HG03159 (cell line): Measurements from ENCODE around the gene MCRS1.

Experiments used
- ATAC-seq: cut with Tn5 transposase; IDR thresholded peaks from one replicate; pipeline ENCODE4 v1.9.1; 2021; ENCODE audit warnings: mild to moderate bottlenecking, moderate library complexity; ENCODE audit not compliant: unreplicated experiment

Gene MCRS1

DNA sequence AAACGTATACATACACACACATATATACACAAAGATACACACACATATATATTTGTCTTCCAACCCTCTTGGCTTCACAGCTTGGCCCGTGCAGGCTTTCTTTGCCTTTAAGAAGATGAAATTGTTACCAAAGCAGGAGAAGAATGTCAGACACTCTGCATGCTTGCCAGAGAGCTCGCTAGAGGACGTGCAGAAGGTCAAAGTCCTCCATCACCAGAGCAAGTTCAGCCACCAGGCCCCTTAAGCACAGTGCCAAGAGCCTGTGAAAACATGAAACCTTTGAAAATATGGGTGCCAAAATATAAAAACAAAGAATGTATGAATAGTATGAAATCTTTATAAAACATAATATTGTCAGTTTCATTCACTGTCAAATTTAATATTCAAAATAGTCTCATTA is 14.9 kb upstream of the MCRS1 start:
- no peak for ATAC-seq

DNA sequence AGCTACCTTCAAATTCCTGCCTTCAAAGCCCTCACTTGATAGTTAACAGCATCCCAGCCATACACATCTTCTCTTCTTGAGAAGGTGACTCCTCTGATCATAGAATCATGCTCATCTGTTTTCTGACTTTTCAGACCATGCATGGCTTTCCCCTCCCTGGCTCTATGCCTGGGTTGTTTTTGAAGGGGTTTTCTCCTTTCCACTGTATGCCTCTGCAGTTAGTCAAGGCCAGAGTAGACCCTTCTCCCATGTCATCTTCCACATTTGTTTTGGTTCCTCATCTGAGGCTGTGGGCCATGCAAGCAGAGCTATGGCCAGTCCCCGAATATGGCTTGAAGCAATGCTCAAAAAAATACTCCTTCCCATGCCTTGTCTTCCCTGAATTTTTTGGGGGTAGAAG is 14.3 kb upstream of the MCRS1 start:
- ATAC-seq = no peak

DNA sequence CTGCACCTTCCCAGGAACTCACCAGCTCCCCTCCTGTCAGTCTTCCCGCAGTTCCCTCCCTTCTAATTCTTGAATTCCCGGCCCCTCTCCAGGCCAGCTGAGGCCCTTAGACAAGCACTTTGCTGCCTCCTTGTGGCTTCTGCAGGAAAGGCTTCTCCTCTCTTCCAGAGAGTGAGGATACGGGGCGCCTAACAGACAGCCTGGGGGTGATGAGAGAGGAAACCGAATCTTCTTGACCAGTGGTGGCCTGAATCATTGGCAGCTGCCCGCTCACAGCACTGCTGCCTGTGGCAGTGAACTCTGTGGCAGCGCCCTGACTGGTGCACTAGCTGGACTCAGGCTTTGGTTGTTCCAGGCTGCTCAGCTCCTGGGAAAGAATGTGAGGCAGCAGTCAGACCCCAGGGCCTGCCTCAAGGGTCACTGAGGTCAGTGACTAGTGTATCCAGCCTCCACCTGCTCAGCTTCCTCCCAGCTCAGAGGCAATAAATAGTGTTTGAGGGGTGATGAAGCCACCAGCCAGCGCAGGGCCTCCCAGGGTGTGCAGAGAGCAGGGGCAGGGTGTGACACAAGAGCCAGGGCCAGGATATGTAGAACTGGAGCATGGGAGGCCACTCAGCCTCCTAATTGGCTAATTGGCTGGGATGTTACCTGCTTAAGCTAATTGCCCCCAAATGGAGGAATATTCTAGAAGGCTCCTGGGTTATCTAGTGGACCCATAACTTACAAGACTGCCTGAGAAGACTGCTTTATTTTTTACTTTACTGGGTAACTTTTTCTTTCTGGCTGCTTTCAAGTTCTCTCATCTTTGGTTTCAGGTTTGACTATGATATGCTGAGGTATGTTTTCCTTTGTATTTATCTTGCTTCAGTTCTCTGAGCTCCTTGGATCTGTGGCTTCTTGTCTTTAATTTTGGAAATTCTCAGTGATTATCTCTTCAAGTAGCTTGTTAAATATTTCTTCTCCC is 12.9 kb upstream of the MCRS1 start:
- no peak for ATAC-seq

DNA sequence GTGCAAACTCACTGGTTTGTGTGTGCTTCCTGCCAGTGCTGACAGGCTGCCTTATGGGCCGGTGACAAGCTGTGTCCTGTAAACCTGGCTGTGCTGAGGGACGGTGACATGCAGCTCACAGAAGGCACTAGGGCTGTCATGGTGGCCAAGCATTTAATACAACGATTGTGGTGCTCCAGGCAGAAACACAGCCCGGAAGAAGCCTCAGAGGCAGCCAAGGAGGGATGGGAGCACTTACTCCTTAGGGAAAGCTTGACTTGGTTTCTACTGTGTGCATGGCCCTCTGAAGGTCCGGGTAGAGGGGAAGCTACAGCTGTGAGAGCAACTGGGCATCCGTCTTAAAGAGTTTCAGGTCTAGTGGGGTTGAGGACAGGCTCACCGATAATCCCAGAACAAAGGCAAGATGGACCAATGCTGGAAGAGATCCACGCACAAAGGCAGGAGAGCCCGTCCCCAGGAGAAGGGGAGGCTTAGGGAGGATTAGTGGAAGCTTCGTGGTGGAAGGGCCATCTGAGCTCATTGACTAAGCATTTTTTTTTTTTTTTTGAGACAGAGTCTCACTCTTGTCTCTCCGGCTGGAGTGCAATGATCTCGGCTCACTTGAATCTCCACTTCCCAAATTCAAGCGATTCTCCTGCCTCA is 10.7 kb upstream of the MCRS1 start:
- ATAC-seq = no peak

DNA sequence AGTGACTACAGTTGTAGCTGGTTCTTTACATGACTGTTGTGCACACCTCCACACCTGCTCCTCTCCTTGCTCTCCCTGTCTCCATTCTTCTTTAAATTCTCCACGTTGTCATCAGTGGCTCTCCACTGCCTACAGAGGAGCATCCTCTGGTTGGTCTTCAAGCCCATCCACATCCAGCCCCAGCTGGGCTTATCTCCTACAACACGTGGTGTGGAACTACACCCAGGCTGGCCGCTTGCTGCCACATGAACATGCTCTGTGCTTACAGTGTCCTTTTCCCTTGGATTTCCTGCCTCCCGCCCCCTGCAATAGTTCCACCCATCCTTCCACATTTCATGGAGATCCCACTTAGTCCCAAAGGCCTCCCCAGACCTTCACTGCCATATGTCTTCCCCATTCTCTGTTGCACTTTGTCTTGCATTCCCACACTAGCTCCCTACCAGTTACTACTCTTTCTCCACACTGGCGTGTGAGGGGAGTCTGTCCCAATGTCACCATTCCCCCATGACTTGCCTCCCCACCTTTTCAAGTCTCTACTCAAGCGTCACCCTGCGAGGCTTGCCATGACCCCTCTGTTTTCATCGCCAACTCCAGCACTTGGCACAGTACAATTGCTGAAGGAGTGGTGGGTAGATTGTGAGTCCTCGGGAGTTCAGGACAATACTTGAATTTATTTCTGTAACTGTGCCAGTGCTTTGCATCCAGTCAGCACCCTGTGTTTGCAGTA is 9.8 kb upstream of the MCRS1 start:
- ATAC-seq = no peak

DNA sequence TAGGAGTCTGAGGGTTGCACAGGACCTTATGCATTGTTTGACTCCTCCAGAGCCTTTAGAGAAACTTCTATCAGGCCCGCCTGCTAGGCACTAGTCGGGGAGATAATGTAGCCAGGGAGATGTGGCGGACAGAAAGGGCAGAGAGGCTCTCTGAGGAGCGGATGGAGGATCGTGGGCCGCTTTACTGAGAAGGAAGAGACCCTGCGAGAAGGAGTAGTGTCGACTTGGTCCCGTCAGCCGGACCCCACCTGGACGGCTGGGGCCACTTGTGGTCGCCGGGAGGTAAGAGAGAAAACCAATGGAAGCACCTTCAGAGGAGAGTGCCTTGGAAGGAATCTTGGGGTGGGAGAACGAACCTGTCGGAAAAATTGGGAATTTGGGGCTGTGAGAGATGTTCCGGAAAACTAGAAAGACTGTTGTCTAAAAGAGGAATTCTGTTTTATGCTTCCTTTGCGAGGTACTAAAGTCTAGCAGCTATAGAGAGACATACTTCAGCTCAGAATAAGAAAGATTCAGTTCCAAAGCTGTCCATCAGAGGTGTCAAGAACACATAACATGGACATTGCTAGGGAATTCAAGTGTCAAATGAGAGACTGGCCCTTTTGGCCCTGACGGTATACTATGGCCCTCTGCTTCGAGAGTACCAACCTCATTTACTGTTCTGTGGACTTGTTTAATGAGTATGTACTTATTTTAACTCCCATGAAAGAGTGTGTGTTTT is 660 bp upstream of the MCRS1 start:
- ATAC-seq = peak; percentile 34

DNA sequence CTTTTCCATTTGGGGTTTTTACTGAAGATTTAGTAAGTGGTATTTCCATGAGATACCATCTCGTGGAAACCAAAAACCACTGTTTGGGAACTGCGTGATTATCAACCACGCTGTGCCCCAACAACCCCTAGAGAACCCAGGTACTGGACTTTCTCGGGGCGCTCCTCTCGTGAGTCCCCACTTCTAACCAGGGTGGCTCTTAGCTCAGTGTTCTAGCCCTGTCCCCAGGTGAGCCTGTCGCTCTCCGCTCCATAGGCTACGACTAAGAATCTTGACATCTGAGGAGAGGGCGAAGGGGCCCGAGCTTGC is 686 bp downstream of the MCRS1 start:
- no peak for ATAC-seq

DNA sequence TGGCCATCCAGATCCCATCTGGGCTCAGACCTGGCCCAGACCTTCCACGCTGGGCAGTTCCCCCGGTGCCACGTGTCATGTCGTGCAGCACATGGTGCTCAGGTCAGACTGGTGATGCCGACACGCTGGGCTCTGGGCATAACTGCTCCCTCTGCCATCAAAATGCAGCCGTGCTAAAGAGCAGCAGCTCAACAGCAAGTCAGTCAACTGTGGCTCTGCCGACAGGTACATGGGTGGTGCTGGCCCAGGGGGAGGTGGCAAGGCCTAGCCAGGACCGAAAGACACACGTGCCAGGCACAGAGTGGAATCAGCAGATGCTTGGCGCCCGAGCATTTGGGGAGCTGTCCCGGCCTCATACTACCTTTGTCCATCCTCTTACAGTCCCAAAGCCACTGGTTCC is 1.6 kb downstream of the MCRS1 start:
- no peak for ATAC-seq

DNA sequence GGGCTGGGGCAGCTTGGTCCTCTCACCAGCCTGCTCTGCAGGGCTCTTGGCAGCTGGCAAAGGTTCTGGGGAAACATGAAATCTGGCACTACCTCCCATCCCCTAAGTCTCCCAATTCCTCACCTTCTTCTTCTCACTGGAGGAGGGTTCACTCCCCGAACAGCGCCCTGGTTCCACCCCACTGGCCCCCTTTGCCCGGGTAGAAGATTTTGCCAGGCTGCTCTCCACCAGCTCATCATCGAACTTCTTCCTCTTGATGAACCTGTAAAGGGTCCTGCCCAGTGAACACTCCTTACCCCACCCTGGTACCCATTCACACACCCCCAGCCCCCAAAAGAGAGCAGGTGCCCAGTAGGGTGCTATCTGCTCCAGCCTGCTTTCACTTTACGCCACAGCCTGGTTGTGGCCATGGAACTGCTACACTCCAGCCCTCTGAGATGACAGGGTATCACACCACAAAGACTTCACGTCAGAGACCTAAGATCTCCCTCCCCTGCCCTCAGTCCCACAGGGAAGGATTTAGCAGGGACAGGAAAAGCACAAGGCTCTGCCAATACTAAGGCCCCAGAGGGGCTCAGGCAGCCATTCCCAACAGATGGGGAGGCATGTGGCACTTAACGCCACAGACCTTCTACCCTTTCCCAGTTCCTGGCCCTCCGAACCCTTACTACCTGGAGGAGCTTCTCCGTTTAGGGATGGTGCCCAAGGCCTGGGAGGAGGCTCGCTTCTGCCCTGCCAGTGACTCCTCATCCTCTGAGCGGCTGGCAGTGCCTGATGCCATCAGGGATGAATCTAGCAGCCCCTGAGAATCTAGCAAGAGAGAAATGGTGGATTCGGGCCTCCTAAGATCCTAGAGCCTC is 2.3 kb downstream of the MCRS1 start:
- no peak for ATAC-seq

DNA sequence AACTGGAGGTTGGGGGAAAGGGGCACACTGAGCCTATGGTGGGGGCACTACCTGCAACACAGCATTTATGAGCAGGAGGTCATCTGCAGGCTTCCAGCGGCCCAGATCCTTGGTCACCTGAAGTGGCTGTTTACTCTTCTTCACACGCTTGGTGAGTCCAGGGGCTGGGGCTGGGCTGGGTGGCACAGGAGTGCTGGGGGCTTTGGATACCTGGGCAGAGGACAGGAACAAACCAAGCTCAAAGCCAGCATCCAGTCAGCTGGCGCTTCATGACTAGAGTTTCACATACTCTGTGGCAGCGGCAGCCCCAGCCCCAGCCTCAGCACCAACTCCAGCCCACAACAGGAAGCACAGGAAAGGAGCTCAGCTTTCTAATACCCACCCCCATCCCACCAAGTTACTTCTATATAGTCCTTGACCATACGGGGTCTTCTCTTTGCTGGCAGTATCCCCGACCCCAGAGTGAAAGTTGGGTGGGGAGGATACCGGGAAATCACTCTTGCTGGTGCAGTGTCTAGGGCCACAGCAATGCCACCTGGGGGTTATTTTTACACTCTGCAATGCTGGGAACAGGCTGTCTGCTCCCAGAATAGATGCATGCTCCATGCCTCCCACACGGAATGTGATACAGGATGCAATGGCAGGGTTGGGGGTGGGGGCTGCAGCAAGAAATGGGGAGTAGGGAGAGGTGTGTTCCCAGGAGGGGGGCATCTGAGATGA is 3.1 kb downstream of the MCRS1 start:
- no peak for ATAC-seq

DNA sequence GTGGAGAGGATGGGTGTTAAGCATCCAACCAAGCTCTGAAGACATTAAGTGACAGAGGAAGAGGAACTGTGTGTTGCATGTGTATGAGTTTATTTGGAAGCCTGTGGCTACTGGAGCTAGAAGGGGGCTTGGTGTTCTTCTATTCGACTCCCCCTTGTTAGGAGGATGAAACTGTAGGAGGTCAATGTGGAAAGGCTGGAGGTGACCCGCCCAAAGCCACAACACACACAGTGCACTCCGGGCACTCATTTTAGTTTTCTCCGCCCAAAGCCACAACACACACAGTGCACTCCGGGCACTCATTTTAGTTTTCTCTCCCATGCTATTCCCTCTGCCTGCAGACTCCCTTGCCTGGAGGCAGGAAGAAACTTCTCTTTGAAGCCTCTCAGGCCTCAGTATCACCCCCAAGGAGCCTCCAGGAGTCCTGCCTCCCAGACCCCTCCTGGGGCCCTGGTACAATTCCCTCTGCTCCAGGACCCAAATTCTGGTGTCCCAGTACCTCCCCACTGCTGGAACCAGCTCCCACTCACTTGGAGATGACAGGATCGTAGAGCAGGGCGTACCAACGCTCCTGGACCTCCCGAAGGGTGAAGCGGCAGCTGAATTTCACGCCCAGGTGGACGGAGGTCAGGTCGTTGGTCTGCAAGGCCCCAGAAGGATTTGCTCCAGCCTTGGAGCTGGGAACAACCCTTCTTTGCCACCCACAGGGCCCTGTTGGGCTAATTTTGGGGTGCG is 3.8 kb downstream of the MCRS1 start:
- ATAC-seq = no peak

DNA sequence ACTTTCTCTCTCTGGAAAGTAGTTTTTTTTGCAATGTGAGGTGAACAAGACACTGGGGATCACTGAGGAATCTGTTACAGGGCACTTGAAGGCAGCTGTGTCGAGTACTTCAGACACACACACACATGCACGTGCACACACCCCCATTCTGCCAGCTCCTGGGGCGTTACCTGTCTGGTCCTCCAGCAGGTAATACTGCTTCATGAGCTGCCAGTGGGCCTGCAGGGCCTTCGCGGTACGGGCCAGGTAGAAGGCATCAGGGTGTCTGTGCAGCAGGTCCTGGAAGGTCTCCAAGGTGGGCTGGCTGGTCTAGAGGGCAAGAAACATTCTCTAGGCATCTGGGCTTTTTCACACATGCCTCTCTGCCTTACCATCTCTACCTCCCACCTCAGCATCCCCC is 5.1 kb downstream of the MCRS1 start:
- no peak for ATAC-seq

DNA sequence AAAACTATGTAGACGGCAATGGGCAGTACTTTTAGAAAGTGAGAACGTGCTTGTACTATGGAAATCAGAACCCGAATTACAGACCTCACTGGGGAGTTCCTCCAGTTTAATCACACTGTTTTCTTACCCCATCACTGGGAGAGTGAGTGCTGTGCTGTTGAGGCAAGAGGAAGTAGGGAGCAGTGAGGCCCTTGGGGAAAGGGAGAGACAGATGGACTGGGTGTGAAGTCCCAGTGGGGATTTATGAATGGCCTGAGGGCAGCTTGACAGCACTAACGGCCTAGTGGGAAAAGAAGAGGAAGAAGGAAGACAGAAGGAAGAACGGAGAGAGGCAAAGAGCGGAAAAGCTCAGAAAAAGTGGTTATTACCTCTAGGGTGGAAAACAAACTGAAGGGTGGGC is 5.7 kb downstream of the MCRS1 start:
- ATAC-seq = no peak

DNA sequence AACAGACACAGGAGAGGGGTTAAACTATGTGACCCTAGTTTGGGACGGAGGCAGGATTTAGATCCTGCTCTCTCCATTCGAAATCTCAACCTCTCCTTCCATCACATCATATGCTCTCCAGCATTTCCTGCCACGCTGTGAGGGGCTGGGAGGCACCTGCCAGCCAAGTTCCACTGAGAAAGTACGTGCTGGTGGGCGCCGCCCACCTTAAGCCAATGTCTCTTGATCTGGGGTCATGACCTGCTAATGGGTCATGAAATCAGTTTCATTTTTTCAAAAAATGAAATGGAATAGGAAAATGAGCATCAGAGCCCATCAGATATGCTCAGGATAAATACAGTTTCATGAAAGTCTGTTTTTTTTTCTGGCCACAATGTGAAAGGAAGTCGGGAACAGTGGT is 7.2 kb downstream of the MCRS1 start:
- ATAC-seq = no peak

DNA sequence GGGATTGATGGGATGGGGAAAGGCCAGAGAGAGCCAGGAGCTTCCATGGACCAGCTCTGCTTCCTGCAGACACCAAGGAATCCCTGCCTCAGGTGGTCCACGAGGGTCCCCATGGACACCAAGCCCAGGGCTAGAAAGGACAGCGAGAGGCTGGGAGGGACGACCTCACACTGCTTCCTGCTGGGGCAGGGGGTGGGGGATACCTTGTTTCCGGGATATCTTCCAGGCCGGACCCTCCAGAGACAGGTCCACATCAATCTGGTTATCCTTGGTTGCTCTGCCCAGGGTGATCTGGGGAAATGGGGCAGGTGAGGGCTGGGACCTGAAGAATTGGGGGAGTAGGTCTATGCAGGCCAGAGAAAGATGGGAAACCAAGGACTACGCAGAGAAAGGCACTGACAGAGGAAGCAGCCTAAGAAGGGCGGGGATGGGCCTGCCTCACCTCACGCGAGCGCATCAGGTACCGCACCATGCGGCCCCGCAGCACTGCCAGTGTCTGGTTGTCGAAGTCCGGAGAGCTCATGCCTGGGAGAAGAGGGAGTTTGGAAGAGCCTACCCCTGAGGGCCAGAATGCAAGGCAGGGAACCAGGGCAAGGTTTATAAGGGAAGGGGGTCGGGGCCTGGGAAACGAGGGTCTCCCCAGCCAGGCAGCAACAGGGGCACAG is 8.8 kb downstream of the MCRS1 start:
- ATAC-seq = no peak

DNA sequence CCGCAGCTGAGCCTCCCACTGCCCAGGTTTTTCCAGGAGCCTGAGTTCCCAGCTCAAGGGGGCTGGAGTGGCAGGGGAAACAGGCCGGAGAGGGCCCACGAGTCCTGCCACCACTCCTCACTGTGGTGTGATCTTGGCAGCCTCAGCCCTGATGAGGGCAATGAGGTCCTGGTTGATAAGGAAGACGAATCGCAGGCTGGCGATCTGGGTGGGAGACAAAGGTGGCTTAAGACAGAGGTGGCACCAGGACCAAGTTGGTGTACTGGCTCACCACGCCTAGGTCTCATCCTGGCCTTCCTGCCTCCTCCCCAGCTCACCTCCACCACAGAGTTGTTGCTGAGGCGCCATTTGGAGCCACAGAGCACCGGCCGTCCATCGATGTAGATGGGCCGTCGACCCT is 9.4 kb downstream of the MCRS1 start:
- ATAC-seq = no peak

DNA sequence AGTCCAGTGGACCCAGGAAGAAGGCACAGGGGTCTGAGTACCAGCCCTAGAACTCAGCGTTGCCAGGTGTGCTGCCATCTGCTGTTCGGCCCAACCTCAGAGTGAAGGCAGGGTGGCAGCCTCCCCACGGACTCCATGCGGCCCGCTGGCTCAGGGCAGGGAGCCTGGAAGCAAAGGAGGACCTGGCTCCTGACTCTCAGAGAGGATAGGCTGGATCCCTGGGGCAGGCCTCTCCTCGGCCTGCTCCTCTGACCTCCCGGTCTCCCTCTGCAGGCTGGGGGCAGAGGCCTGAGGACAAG is 10.1 kb downstream of the MCRS1 start:
- no peak for ATAC-seq

DNA sequence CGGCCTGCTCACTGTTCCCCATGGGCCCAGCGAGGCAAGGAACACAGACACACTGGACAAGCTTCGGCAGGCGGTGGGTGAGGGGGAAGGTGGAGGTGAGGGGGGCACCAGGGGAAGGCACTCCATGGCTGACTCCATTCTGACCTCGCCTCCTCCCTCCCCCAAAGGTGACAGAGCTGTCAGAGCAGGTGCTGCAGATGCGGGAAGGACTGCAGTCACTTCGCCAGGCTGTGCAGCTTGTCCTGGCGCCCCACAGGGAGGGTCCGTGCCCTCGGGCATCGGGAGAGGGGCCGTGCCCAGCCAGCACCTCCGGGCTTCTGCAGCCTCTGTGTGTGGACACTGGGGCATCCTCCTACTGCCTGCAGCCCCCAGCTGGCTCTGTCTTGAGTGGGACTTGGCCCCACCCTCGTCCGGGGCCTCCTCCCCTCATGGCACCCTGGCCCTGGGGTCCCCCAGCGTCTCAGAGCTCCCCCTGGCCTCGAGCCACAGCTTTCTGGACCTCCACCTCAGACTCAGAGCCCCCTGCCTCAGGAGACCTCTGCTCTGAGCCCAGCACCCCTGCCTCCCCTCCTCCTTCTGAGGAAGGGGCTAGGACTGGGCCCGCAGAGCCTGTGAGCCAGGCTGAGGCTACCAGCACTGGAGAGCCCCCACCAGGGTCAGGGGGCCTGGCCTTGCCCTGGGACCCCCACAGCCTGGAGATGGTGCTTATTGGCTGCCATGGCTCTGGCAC is 10.6 kb downstream of the MCRS1 start:
- no peak for ATAC-seq
